Activated CD4-positive, alpha-beta T cell treated with anti-CD3 and anti-CD28 coated beads, Interleukin-2, amount 10 ng/mL, durations not matched to agents 24 days and 14 days (primary cell): ENCODE measurements around the gene CD47. TPM values are rescaled to one million over a fixed set of nuclear protein-coding genes. Genes with fewer than 3 reads are reported as not detected.

Experiments
- DNase-seq: peaks from one replicate; pipeline ENCODE4 v3.0.0; 2022
- H3K27ac Mint-ChIP-seq: one replicate; pipeline ENCODE4 v1.8.0; 2022; ENCODE audit warnings: mild to moderate bottlenecking, mixed read lengths
- H3K27me3 Mint-ChIP-seq: one replicate; pipeline ENCODE4 v1.8.0; 2022; ENCODE audit warnings: mixed read lengths
- H3K36me3 Mint-ChIP-seq: one replicate; pipeline ENCODE4 v1.8.0; 2022; ENCODE audit warnings: low read depth, mild to moderate bottlenecking, mixed read lengths
- H3K4me1 Mint-ChIP-seq: one replicate; pipeline ENCODE4 v1.8.0; 2021; ENCODE audit warnings: mixed read lengths
- H3K4me3 Mint-ChIP-seq: one replicate; pipeline ENCODE4 v1.8.0; 2022; ENCODE audit warnings: mild to moderate bottlenecking, moderate library complexity, mixed read lengths
- H3K9me3 Mint-ChIP-seq: one replicate; pipeline ENCODE4 v1.8.0; 2021; ENCODE audit warnings: mixed read lengths
- intact Hi-C: fragments of 100-400 bp; cut with micrococcal nuclease; formaldehyde crosslinking; loops from one replicate; pipeline ENCODE4 v1.15.1; 2023
- total RNA-seq: library from RNA; stranded (reverse); gene quantifications from 2 replicates; pipeline ENCODE4 v1.2.3, GENCODE V29; 2022

CD47 gene
- total RNA-seq, 1 donor from 2014 or later, result 104 TPM

DNA sequence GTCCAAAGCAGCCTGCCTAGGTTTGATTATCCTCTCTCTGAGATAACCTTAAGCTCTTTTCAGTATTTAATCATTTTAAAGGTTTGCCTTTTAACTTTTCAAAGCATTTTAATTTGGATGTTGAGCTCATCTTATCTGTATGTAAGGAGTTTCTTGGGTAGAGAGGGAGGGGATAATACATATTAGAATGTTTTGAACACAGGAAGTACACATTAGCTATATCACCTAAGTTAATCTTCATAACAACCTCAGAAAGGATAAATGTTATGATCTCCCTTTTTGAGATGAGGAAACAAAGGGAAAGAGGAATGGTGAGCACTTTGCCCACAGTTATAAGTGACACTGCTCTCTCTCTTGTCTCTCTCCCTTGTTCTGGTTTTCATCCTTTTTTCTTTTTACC is 2.2 kb upstream of the CD47 start:
- intact Hi-C loops, result no loop called here
- Mint-ChIP-seq H3K27ac (no peak overlapping the region), H3K4me3 (peak overlapping the region; percentile 83), H3K27me3 (no peaks in the 10 kb centered on the region), H3K9me3 (peaks cover 7% of the 10 kb centered on the region), H3K4me1 (peaks cover 40% of the 10 kb centered on the region), H3K36me3 (peaks cover 8% of the 10 kb centered on the region)
- no peak for DNase-seq

DNA sequence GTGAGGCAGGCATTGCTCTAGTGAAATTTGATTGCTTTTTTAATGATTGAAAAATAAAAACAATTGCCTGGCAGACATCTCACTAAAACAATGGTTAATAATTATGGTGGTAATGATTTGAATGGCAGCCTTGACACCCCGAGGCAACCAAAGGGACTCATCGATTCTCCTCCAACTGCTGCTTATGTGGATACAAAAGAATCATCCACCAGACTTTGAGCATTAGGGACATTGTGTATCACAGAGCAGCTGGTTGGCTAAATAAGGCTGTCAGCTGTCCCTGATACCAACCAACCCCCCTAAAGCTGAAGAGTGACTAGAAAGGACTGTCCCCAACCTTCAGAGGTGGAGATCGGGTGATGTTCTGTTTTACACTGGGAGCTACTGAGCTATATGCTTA is 1.7 kb upstream of the CD47 start:
- DNase-seq, result no peak
- H3K4me3 Mint-ChIP-seq, result peak overlapping the region; percentile 83
- H3K9me3 Mint-ChIP-seq, result peaks cover 7% of the 10 kb centered on the region
- H3K27me3 Mint-ChIP-seq, result no peaks in the 10 kb centered on the region
- H3K4me1 Mint-ChIP-seq, result peaks cover 43% of the 10 kb centered on the region
- peaks cover 8% of the 10 kb centered on the region for H3K36me3 Mint-ChIP-seq
- peak overlapping the region; percentile 43 for H3K27ac Mint-ChIP-seq
- intact Hi-C loops, result loop anchor here (1.0 kb wide), 1 partner anchor 8 kb away; no protein-coding TSS in a partner anchor

- Mint-ChIP-seq H3K9me3 (peaks cover 7% of the 10 kb centered on the region), H3K4me3 (peak overlapping the region; percentile 83), H3K36me3 (peaks cover 8% of the 10 kb centered on the region), H3K27me3 (no peaks in the 10 kb centered on the region), H3K27ac (peak overlapping the region; percentile 96), H3K4me1 (peaks cover 40% of the 10 kb centered on the region)
- intact Hi-C loops, result loop anchor here (1.0 to 2.0 kb wide), 3 partner anchors 9 to 569 kb away; partner anchors contain the start of genes BBX, CIP2A and DZIP3
- DNase-seq, result peak; percentile 71
Observed at GRCh38 chr3:108091498-108092250, 843 bp upstream of the CD47 start.

DNA sequence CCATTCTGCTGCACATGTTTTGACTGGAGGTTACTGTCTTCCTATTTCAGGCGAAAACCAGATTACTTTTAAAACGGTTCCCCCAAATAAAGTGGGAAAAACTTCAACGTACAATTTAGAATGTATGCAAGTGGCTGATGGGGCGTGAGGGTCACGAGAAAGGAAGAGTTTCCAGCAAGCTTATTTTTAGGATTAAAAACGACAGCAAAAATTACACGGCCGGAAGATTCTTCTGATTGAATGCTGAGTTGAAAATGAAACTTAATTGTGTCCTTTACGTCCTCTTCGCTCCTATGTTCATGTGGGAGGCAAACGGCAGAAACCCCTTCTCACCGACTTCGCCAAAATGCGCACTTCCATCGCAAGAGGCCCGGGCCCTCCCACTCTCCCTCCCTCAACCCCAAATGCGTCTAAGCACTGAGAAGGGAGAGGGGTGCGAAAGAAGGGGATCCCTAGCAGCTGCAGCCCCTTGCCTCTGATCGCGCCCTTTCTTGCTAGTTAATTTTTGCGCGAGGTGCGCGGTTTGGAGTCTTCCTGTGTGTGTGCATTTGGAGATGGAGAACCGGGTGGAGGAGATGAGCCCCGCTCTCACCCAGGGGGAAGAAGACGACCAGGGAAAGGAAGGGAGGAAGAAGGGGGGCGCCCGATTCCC is 656 bp downstream of the CD47 start:
- Mint-ChIP-seq H3K36me3 (peaks cover 8% of the 10 kb centered on the region), H3K9me3 (peaks cover 7% of the 10 kb centered on the region), H3K27ac (peak overlapping the region; percentile 100), H3K4me3 (peak overlapping the region; percentile 98), H3K4me1 (peaks cover 35% of the 10 kb centered on the region), H3K27me3 (no peaks in the 10 kb centered on the region)
- intact Hi-C loops, result loop anchor here (1.0 to 2.0 kb wide), 3 partner anchors 34 to 567 kb away; partner anchors contain the start of genes BBX, CIP2A and DZIP3
- peak; percentile 86 for DNase-seq

DNA sequence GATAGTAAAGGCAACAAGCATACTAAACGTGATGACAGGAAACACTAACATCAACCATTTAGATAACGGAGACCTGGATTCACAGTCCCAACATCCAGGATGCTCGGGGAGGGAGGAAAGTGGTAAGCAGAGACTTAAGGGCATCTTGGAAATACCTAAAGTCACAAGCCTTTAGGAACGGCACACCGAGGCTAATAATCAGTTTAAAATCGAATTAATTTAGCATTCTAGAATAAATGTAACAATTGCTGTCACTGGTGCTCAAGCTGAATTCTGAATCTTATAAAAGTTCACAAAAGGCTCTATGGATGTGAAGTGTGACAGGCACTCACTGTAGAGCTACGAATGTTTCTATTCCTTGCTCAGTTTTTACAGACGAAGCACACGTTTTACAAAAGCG is 1.3 kb downstream of the CD47 start:
- H3K36me3 Mint-ChIP-seq, result peaks cover 8% of the 10 kb centered on the region
- DNase-seq, result no peak
- H3K9me3 Mint-ChIP-seq, result peaks cover 3% of the 10 kb centered on the region
- peaks cover 35% of the 10 kb centered on the region for H3K4me1 Mint-ChIP-seq
- intact Hi-C loops, result loop anchor here (2.0 to 5.0 kb wide), 2 partner anchors 162 to 207 kb away; partner anchors contain the start of gene HHLA2
- H3K27me3 Mint-ChIP-seq, result no peaks in the 10 kb centered on the region
- H3K4me3 Mint-ChIP-seq, result peak overlapping the region; percentile 98
- H3K27ac Mint-ChIP-seq, result peak overlapping the region; percentile 100

DNA sequence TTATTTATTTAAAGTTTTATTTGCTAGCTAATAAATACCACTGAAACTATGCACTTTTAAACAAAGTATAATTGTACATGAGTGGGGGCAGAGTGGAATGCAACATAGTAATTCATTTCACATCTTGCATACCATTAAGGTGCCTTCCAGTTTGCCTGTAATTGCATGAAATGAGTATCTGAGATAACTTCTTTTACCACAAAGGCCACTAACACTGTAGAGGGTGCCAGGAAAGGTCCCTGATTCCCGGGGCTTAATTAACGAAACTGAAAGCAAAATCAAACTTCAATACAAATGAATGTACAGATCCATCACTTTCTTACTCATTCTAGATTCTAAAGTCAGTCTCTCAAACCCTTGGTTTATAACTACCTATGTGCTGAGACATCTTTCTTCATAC is 2.1 kb downstream of the CD47 start:
- no peaks in the 10 kb centered on the region for H3K27me3 Mint-ChIP-seq
- DNase-seq, result peak; percentile 86
- intact Hi-C loops, result loop anchor here (1.0 to 5.0 kb wide), 5 partner anchors 8 to 208 kb away; partner anchors contain the start of genes HHLA2 and IFT57
- H3K4me1 Mint-ChIP-seq, result peaks cover 35% of the 10 kb centered on the region
- peak overlapping the region; percentile 98 for H3K4me3 Mint-ChIP-seq
- H3K9me3 Mint-ChIP-seq, result peaks cover 3% of the 10 kb centered on the region
- peaks cover 8% of the 10 kb centered on the region for H3K36me3 Mint-ChIP-seq
- peak overlapping the region; percentile 65 for H3K27ac Mint-ChIP-seq

GRCh38 chr3:108088146-108088545 is 2.7 kb downstream of the CD47 start:
- no peak for DNase-seq
- intact Hi-C loops, result loop anchor here (1.0 to 5.0 kb wide), 5 partner anchors 8 to 209 kb away; partner anchors contain the start of genes HHLA2 and IFT57
- Mint-ChIP-seq H3K27me3 (no peaks in the 10 kb centered on the region), H3K36me3 (peaks cover 8% of the 10 kb centered on the region), H3K27ac (peak overlapping the region; percentile 71), H3K9me3 (peaks cover 3% of the 10 kb centered on the region), H3K4me1 (peaks cover 33% of the 10 kb centered on the region), H3K4me3 (peak overlapping the region; percentile 71)

GRCh38 chr3:108086653-108087052 is 4.2 kb downstream of the CD47 start:
- Mint-ChIP-seq H3K27me3 (no peaks in the 10 kb centered on the region), H3K4me1 (peaks cover 27% of the 10 kb centered on the region), H3K27ac (no peak overlapping the region), H3K9me3 (peaks cover 1% of the 10 kb centered on the region), H3K4me3 (no peak overlapping the region), H3K36me3 (peaks cover 10% of the 10 kb centered on the region)
- DNase-seq, result peak; percentile 36
- intact Hi-C loops, result loop anchor here (1.0 to 5.0 kb wide), 3 partner anchors 144 to 748 kb away; no protein-coding TSS in a partner anchor

DNA sequence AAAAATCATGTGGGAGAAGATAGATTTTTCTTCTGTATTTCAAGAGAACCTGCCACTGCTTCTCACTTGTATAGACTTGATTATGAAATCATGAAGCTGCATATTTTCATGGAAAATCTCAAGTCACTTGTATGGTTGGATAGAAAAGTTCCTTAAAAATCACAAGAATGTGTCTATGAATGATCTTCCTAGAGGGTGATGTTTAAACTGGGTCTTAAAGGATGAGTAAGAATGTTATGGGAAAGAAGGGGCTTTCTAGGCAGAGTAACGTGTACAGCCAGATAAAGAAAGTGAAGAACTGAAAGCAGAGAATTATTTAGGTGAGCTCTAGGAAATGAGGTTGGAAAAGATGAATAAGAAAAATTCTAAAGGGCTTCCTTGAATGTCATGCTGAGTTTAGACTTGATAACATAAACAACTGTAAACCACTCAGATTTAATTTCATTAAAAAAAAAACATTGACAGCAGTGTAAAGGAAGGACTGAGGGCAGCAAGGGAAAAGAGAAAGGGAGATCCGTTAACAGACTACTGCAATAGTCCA is 5.0 kb downstream of the CD47 start:
- peaks cover 8% of the 10 kb centered on the region for H3K36me3 Mint-ChIP-seq
- no peaks in the 10 kb centered on the region for H3K27me3 Mint-ChIP-seq
- no peak overlapping the region for H3K4me3 Mint-ChIP-seq
- no peaks in the 10 kb centered on the region for H3K9me3 Mint-ChIP-seq
- H3K27ac Mint-ChIP-seq, result no peak overlapping the region
- no peak for DNase-seq
- peaks cover 31% of the 10 kb centered on the region for H3K4me1 Mint-ChIP-seq
- intact Hi-C loops, result loop anchor here (1.0 to 5.0 kb wide), 3 partner anchors 144 to 749 kb away; no protein-coding TSS in a partner anchor

DNA sequence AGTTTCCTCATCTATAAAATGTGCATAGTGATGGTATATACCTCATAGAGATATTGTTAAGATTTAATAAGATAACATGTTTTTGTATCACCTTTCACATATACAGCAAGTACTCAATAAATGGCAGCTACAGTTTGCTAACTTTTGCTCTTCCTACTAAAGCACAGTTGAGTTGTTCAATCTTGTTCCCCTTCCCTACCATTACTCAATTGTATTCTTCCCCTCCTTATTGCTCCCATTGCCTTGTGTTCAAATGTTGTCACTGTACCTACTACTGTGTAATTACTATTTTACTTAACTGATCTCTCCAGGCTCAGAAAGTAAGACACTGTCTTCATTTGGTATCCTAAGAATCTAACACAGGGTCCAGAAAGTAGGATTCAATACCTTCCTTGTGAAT is 5.5 kb downstream of the CD47 start:
- intact Hi-C loops, result loop anchor here (5.0 kb wide), 1 partner anchor 158 kb away; no protein-coding TSS in a partner anchor
- Mint-ChIP-seq H3K27ac (no peak overlapping the region), H3K4me1 (peaks cover 34% of the 10 kb centered on the region)

DNA sequence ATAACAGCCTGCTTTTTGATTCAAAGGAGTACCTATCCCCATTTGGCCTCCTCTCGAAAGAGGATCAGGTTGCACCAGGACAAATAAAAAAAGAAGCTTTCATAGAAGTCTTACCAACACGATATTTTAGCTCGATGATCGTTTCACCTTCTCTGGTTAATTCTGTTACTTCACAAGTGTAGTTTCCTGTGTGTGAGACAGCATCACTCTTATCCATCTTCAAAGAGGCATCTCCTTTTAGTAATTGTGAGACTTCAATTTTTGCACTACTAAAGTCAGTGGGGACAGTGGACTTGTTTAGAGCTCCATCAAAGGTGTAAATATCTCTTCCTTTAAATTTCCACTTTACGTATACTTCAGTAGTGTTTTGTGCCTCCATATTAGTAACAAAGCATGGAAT is 11.0 kb downstream of the CD47 start:
- H3K36me3 Mint-ChIP-seq, result peaks cover 43% of the 10 kb centered on the region
- DNase-seq, result peak; percentile 41

More for the DNA sequence above, 5.5 kb downstream of the CD47 start:
- no peaks in the 10 kb centered on the region for H3K27me3 Mint-ChIP-seq
- no peaks in the 10 kb centered on the region for H3K9me3 Mint-ChIP-seq
- peaks cover 8% of the 10 kb centered on the region for H3K36me3 Mint-ChIP-seq
- no peak overlapping the region for H3K4me3 Mint-ChIP-seq
- DNase-seq, result no peak

GRCh38 chr3:108079043-108079442 is 11.8 kb downstream of the CD47 start:
- Mint-ChIP-seq H3K36me3 (peaks cover 47% of the 10 kb centered on the region), H3K27me3 (no peaks in the 10 kb centered on the region), H3K4me1 (peaks cover 46% of the 10 kb centered on the region), H3K27ac (no peak overlapping the region), H3K4me3 (no peak overlapping the region), H3K9me3 (peaks cover 3% of the 10 kb centered on the region)
- intact Hi-C loops, result no loop called here
- DNase-seq, result peak; percentile 12

More for the DNA sequence above, 11.0 kb downstream of the CD47 start:
- no peaks in the 10 kb centered on the region for H3K27me3 Mint-ChIP-seq
- intact Hi-C loops, result loop anchor here (1.0 kb wide), 1 partner anchor 8 kb away; no protein-coding TSS in a partner anchor
- H3K9me3 Mint-ChIP-seq, result peaks cover 3% of the 10 kb centered on the region
- peak overlapping the region; percentile 32 for H3K27ac Mint-ChIP-seq
- peak overlapping the region; percentile 25 for H3K4me3 Mint-ChIP-seq
- peaks cover 44% of the 10 kb centered on the region for H3K4me1 Mint-ChIP-seq

GRCh38 chr3:108076564-108076963 is 14.3 kb downstream of the CD47 start:
- H3K27ac Mint-ChIP-seq, result no peak overlapping the region
- peaks cover 52% of the 10 kb centered on the region for H3K4me1 Mint-ChIP-seq
- H3K9me3 Mint-ChIP-seq, result peaks cover 3% of the 10 kb centered on the region
- H3K36me3 Mint-ChIP-seq, result peaks cover 61% of the 10 kb centered on the region
- DNase-seq, result peak; percentile 3
- intact Hi-C loops, result no loop called here
- H3K4me3 Mint-ChIP-seq, result no peak overlapping the region
- no peaks in the 10 kb centered on the region for H3K27me3 Mint-ChIP-seq
